Activated CD4-positive, alpha-beta T cell treated with anti-CD3 and anti-CD28 coated beads for 24 hours (primary cell): ENCODE data around the gene ELAPOR2.
"Not testable (repeated sequence)": the region's sequence is repeated elsewhere in the genome, so short reads cannot be mapped to it uniquely, and the experiment has no call there.

Source experiments
- DNase-seq, 2 donors: peaks; one replicate each; pipeline ENCODE4 v3.0.0-alpha.2; 2020; ENCODE audit warnings: low read depth in 2 of 2

The ELAPOR2 gene

GRCh38 chr7:87041586-87041985, 17.9 kb downstream of the ELAPOR2 start:
- not testable (repeated sequence) for DNase-seq

GRCh38 chr7:87039691-87040299, 19.7 kb downstream of the ELAPOR2 start:
- not testable (repeated sequence) for DNase-seq

- DNase-seq, result no peak
These were observed 20.3 kb downstream of the ELAPOR2 start for GRCh38 chr7:87038993-87039690.

GRCh38 chr7:87036985-87037384, 22.5 kb downstream of the ELAPOR2 start:
- no peak for DNase-seq

GRCh38 chr7:87032604-87033339, 26.7 kb downstream of the ELAPOR2 start:
- no peak for DNase-seq

- no peak for DNase-seq
These were observed 30.4 kb downstream of the ELAPOR2 start for GRCh38 chr7:87029078-87029477.

- no peak for DNase-seq
These were observed 30.8 kb downstream of the ELAPOR2 start for GRCh38 chr7:87028636-87029035.

GRCh38 chr7:87027900-87028299, 31.6 kb downstream of the ELAPOR2 start:
- no peak for DNase-seq

- no peak for DNase-seq
These were observed 38.2 kb downstream of the ELAPOR2 start for GRCh38 chr7:87021285-87021684.

GRCh38 chr7:87016606-87017005, 42.8 kb downstream of the ELAPOR2 start:
- DNase-seq, result no peak

GRCh38 chr7:87013840-87014190, 45.6 kb downstream of the ELAPOR2 start:
- no peak for DNase-seq

- no peak for DNase-seq
These were observed 46.2 kb downstream of the ELAPOR2 start for GRCh38 chr7:87013136-87013839.
